Putamen (tissue), 1 donor: ENCODE measurements around the gene DMKN.
A peak's percentile ranks its signal among the peaks of the same experiment; 100 is the strongest.
"Not testable (repeated sequence)": the region's sequence is repeated elsewhere in the genome, so short reads cannot be mapped to it uniquely, and the experiment has no call there.

ENCODE experiments used
- DNase-seq: peaks from one replicate; pipeline ENCODE4 v3.0.0-alpha.2; 2016; ENCODE audit warnings: low spot score

DMKN gene

GRCh38 chr19:35498220-35498619, 15.2 kb downstream of the DMKN start:
- no peak for DNase-seq

DNA sequence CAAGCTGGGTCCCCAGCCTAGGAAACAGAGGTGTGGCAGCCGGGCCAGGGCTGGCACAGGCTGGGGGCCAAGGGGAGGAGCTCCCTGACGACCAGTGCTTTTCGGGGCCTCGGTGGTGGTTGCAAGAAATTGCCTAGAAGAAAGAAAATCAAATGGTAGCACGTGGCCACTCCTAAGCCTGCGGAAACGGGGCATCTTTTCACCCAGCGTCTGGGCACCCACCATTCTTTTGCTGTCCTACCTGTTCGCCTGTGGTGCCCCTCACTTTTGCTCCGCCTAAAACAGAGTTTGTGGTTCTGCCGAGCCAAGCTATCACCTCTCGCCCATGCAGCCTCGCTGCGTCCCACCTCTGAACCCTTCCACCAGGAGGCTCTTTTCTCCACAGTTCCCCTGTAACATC, 16.0 kb downstream of the DMKN start:
- no peak for DNase-seq

DNA sequence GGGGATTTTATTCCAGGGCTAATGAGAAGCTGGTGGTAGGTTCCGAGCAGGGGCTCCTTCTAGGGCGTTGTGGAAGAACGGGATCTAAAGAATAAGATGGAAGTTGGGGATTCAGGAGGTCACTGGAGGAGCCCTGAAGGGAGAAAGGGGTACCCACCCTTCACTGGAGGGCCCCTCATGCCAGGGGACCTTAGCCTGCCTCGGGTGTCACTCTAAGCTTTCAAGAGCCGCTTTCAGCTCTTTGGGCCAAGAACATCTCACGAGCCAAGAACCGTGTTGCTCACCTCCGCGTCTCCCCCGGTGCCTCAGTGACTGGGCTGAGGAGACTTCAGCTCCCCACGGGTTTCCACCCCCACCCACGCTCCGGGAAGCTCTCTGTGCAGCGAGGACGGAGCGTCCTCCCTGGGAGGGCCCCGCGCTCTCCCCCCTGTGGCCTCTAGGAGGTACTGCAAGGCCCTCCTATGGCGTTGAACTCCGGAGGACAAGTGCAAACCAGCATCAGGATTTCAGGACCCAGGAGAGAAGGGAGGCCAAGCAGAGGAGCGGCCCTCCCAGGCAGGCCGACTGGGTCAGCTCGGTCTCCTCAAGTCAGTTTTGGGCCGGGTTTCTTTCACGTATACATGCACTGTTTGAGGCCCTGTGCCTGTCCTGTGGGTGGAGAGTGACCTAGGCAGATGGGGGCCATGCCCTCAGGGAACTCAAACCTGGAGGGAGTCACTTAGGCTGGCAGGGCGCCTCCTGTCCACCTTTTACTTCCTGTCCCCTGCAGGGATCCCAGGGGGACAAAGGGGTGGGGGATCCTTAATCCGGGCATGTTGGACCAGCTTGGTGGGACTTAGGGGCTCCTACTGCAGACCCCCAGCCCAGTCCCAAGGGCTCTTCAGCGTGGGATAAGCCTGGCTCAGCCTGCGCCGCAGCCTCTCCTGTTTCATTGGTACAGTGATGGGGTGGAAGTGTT, 18.1 kb downstream of the DMKN start:
- peak; percentile 72 for DNase-seq

GRCh38 chr19:35493971-35494370, 19.5 kb downstream of the DMKN start:
- no peak for DNase-seq

DNA sequence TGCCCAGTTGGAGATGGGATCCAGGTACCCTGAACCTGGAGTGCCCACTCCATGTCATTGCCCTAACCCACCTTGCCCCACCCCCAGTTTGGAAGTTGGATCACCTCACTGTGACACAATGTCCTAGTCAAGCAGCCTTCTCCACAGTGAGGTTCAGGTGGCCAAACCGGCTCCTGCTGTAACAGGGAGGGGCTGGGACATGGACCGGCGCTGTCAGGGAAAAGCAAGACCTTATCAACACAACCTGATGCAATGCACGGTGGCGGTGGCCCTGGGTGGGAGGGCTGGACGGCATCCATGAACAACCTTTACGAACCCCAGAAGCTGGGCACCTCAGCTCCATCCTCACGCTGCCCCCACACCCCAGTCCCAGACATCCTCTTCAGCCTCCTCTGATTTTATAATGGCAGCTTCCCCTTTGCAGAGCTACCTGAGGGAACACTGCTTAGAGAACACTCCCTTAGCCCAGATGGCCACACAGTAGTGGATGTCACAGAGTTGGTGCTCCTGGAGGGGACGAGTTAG, 21.6 kb downstream of the DMKN start:
- DNase-seq: no peak

DNA sequence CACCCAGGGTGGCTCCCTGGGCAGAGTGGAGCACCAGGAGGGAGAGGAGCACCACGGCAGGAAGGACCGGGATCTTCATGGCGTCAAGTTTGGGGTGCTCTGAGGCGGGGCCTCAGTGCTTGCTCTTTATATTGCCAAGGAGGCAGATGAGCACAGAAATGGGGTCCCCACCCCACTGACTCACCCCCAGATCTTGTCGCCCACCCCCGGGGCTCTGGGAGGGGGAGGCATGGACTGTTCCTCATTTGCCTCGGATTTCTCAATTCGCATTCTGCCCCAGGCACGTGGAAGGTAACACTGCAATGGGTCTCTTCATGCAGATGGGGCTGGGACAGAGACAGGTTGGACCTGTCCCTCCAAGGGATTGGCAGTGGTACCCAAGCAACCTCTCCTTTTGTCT, 23.1 kb downstream of the DMKN start, which contains the start of gene KRTDAP:
Gene KRTDAP, minus strand, starts transcription at position 101 of the 400 bp plus-strand sequence. Its CDS starts 22 bp downstream, at position 79.
- no peak for DNase-seq

GRCh38 chr19:35488677-35489076, 24.8 kb downstream of the DMKN start:
- DNase-seq: no peak

GRCh38 chr19:35487656-35488182, 25.7 kb downstream of the DMKN start:
- DNase-seq: no peak

GRCh38 chr19:35486268-35486708, 27.2 kb downstream of the DMKN start:
- no peak for DNase-seq

- no peak for DNase-seq
These were observed 29.0 kb downstream of the DMKN start for GRCh38 chr19:35484252-35485036.

GRCh38 chr19:35483089-35483488, 30.4 kb downstream of the DMKN start:
- no peak for DNase-seq

DNA sequence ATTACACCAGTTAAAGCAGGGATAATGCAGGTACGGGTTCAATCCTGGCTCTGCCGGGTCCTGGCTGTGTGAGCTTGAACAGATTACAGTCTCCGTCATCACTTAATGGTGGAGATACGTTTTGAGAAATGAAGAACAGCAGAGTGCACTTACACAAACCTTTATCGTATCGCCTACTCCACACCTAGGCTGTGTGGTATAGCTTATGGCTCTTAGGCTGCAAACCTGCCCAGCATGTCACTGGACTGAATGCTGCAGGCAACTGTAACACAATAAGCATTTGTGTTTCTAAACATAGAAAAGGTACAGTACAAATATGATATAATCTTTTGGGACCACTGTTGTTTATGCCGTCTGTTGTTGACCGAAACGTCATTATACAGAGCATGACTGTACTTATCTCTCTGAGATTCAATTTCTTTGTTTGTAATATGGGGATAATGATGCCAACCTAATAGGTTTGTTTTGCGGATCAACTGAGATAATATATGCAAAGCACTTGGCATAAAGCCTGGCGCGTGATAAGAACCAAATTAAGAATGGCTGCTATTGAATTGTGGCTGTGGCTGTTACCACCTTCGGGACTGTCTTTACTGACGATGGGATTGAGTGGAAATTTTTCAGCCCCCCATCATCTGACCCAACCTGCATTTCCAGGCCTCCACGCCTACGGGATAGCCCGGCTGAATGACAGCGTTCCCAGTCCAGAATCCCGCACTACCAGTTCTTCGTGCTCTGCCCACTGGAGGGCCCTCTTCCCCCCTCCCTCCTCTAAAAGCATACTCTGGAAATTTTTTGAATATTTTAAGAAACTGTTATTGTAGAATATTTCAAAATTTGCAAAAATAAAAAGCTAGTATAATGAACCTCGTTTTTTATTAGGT, 34.4 kb downstream of the DMKN start:
- no peak for DNase-seq

DNA sequence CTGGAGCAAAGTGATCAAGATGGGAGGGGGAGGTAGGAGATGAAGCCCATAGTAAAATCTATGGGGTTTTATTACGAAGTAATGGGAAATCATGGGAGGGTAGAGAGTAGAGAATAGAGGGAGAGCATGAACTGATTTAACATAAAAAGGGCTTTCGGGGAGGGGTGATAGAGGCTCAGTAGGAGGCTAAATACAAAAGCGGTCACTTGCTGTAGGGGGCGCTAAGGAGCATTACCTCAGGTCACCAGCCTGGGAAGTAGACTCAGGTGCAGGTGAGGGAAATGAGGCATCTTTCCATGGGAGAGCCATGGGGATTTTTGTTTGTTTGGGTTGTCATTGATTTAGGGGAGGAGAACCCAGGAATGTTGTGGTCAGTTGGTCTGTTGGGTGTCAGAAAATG, 37.3 kb downstream of the DMKN start:
- DNase-seq: no peak

DNA sequence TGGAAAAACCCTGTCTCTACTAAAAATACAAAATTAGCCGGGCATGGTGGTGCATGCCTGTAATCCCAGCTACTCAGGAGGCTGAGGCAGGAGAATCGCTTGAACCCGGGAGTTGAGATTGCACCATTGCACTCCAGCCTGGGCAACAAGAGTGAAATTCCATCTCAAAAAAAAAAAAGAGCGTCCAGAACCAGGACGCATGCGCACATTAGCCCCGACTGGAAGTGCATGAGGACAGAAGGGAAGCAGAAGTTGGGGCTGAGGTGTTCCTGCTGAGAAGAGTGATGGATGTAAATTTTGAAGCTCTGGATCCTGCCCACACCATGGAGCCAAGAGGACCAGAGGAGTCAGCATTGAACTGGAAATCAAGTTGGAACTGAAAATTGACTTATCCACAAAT, 38.9 kb downstream of the DMKN start:
- DNase-seq: not testable (repeated sequence)

- DNase-seq: no peak
These were observed 39.3 kb downstream of the DMKN start for GRCh38 chr19:35474104-35474503.

- DNase-seq: no peak
These were observed 41.5 kb downstream of the DMKN start for GRCh38 chr19:35471946-35472345.

- DNase-seq: not testable (repeated sequence)
These were observed 42.4 kb downstream of the DMKN start for GRCh38 chr19:35471075-35471474.

DNA sequence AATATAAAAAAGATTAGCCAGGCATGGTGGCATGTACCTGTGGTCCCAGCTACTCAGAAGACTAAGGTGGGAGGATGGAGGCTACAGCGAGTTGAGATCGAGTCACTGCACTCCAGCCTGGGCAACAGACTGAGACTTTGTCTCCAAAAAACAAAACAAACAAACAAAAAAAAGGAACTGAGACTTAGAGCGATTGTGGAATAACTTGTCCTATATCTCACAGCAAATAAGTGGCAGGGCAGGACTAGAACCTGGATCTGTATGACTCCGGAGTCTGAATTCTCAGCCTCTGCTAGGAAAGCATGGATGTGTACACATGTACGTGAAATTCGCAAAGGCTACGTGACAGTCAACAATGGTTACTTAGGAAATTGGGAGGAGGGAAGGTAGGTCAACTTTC, 43.3 kb downstream of the DMKN start:
- DNase-seq: no peak

GRCh38 chr19:35468637-35469036, 44.8 kb downstream of the DMKN start:
- DNase-seq: no peak

GRCh38 chr19:35466259-35466658, 47.2 kb downstream of the DMKN start:
- DNase-seq: no peak

GRCh38 chr19:35462956-35463355, 50.5 kb downstream of the DMKN start:
- DNase-seq: not testable (repeated sequence)
